Measurements from ENCODE around the gene SND1.

SND1 gene

DNA sequence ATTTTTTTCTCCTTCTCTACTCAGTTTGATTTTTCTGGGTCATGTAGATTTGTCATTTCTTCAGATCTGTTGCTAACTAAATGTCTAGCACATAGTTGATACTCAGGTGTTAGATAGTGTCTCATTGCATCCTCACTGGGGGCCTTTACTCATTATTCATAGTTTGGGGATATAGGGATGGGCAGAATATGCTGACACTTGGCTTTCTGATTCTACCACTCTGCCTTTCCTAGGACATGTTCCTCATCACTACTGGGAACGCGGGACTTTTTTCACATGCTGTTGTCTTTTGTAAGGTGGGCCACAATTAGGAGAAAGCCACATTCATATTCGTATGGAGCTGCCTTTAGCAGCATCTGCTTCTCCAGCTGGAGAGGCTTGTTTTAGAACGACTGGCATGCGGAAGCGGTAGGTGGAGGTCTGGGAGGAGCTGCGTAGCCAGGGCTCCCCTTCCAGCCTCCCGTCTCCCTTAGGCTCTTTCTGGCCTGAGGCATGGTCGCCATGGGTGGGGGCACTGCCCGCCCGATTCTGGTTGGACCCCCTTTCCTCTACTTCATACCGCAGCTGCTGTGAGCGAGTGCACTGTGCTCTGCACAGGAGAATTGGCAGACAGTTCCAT is 78.8 kb downstream of the SND1 start:
- no peak for DNase-seq (ENCODE audit: low read depth)

- no peak for DNase-seq (ENCODE audit: low read depth)
Observed at GRCh38 chr7:127731431-127732080, 79.6 kb downstream of the SND1 start.

- no peak for DNase-seq (ENCODE audit: low read depth)
Observed at GRCh38 chr7:127732306-127732705, 80.3 kb downstream of the SND1 start.

DNA sequence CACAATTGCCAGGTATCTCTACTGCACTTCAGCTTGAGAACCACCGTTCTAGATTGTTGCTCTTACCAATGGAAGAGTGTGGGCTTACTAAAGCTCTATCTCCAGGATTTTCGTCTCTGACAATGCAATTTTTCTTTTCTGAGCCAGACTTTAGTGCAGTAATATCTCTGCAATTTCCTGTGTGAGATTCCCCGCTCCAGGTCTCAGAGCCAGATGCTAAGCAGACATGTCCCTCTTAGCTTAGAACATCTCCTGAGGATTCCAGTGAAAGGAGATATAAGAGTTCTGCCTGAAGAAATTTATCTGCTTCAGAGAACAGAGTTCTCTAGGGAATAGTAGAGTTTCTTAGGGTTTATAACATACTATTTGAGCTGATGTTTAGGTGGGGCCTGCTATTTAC is 82.0 kb downstream of the SND1 start:
- no peak for DNase-seq (ENCODE audit: low read depth)

GRCh38 chr7:127736511-127736910 is 84.5 kb downstream of the SND1 start:
- DNase-seq (ENCODE audit: low read depth), result no peak

GRCh38 chr7:127738859-127739258 is 86.9 kb downstream of the SND1 start:
- DNase-seq (ENCODE audit: low read depth), result no peak

- no peak for DNase-seq (ENCODE audit: low read depth)
Observed at GRCh38 chr7:127741764-127742375, 89.9 kb downstream of the SND1 start.

DNA sequence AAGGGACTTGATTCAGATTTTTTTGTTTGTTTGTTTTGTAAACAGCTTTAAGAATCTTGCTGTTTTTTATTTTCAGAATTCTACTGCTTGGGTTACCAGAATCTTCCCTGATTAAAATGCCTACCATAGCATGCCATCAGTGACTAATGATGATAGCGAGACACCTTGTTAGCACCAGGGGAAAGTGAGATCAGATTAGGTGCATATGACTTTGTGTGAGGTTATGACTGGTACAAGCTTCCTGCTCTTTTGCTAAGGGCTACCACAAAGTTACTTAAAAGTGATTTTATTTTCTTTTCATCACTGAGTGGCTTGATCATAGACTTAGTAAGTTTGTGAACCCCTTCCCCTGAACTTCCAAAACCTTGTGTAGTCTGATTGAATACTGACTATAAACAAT is 93.5 kb downstream of the SND1 start:
- no peak for DNase-seq (ENCODE audit: low read depth)

GRCh38 chr7:127751062-127751461 is 99.1 kb downstream of the SND1 start:
- DNase-seq (ENCODE audit: low read depth), result no peak

GRCh38 chr7:127751490-127752448 is 99.8 kb downstream of the SND1 start:
- DNase-seq (ENCODE audit: low read depth), result no peak

GRCh38 chr7:127752829-127753228 is 100.8 kb downstream of the SND1 start:
- DNase-seq (ENCODE audit: low read depth), result no peak

- DNase-seq (ENCODE audit: low read depth), result no peak
Observed at GRCh38 chr7:127754457-127754856, 102.5 kb downstream of the SND1 start.

DNA sequence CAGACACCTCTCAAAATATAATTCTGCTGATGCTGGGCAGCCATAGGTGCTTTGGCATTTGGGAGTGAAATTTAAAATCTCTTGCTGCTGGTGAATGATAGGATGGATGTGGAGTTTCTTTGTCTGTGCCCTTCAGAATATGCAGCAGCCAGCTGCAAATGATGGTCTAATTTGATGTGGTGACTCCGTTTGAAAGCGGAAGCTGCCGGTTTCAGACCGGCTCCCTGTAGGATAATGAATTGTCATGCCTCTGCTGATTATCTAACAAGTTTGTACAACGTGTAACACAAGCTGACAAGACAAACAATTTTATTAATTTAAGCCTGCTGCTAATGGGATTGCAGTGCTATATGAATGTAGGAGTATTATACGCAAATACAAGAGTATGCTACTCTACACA is 103.5 kb downstream of the SND1 start:
- no peak for DNase-seq (ENCODE audit: low read depth)

DNA sequence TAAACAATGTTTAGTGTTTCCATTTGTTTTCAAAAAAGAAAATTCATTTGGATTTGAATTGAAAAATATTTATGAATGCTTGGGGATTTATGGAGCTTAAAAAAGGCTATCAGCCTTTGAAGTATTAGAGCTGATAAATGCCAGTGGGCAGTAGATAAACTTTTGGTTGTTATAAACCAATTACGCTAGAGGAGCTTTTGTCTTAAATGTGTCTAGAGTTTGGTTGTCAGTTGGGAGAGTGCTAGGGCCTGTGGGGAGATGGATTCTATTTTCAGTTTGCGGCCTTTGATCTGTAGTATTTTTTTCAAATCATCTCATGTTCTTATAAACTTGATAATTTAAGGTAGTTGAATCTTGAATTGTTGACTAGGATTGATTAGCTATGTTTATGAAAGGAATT is 104.0 kb downstream of the SND1 start:
- DNase-seq (ENCODE audit: low read depth), result no peak

DNA sequence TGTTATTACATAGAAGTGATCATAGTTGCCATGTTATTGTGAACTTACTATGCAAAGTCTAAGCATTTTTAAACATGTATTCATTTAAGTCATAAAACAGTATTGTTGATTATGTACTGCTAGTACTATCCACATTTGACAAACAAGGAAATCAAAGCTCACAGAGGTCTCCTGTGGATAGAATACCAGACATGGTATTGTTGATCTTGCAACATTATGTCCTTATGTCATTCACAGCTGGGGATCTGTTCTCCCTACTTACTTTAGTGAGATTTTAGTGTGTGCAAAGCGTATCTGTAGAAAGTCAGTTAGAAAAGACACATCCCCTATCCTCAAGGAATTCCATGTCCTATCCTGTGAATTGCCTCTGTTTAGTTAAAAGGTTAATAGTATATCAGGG is 106.1 kb downstream of the SND1 start:
- DNase-seq (ENCODE audit: low read depth), result no peak

GRCh38 chr7:127758845-127759244 is 106.9 kb downstream of the SND1 start:
- DNase-seq (ENCODE audit: low read depth), result no peak

DNA sequence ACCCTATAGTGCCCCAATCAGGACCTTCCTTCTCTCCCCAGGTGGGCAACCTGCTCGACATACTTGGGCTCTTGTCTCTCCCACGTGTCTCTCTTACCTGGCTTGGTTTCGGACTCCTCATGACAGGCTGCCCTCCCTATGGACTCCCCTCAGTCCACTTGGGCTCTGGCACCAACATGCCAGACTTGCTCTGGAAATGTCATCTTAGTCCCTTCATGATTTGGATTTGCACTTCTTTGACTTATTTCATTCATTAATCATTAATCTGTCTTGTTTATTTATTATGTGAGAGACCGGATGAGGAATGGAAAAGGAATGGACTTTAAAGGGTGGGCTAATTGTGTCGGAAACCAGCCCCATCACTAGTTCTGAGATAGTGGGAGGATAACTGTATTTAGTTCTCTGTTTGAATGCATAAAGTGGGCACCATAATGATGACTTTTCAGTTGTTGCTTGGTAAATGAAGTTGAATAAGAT is 108.0 kb downstream of the SND1 start:
- no peak for DNase-seq (ENCODE audit: low read depth)

DNA sequence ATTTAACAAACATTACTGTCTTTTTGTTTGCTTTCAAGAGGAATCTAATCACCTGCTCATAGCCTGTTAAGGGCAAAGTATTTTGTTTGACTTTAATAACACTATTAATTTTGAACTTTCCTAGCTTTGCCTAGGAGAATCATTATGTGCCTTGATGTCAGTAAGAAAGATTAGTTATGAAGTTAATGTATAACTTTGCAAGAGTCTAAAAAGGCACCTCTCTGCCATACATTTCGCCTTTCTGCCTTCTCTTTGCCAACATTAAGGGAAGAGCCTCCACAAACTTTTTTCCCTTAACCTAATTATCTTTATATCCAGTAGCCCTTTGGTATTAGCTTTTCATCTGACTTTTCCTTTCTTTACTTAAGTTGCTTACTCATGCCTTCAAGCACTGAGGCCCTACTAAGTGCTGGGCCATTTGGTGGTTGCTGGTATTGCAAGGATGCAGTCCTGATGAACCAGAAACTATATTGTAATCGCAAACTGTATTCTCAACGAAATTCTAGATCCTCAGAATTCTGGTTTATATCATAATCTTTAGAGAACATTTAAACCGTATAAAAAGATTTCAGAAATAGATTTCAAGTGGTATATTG is 108.5 kb downstream of the SND1 start:
- no peak for DNase-seq (ENCODE audit: low read depth)

DNA sequence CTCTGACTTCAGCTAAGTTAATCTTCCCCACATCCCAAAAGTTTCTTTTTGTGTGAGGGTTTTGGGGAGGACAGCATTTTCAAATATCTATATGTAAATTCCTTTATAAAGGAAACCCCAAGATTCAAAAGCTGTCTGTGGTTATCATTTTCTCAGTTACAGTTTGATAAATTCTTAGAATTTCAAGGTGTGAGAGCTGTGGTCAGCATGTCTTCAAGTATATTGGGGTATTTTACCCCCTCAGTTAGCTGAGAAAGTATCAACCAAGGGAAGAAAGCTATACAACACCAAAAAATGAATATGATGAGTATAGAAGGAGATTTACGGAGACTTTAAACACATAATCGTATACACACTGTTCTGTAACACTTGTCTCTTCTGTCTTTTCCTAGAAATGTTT is 109.2 kb downstream of the SND1 start:
- DNase-seq (ENCODE audit: low read depth), result no peak

GRCh38 chr7:127764681-127765080 is 112.7 kb downstream of the SND1 start:
- no peak for DNase-seq (ENCODE audit: low read depth)

GRCh38 chr7:127765150-127765549 is 113.2 kb downstream of the SND1 start:
- DNase-seq (ENCODE audit: low read depth), result no peak

DNA sequence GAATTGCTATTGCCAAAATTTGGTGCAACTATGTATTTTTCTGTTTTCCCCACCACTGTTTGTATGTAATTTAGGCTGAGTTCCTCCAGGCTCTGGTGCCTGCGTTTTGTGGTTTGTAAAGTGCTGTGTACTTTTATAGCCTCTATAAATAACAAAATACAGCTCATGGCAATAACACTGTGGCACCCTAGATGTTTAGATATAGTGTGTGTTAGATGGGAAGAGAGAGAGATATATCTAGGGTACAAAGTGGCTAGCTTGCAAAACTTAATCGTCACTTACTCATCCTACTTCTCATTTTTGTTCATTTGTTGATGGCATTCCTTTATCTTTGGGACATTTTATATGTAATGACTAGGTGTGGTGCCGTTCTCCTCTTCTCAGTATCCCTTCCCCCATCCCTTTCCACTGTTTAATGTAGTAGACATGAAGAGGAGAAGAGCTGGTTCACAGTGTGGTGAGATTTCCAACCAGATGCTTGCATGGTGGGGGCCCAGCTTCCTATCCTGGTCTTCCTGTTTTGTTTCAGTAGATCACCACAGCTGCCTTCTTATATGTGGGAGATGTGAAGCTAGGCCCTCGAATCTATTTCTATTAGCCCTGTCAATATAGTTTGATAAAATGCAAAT is 115.0 kb downstream of the SND1 start:
- DNase-seq (ENCODE audit: low read depth), result no peak

Measured in HS-27A (cell line).